SK-N-MC (cell line): ENCODE measurements around the gene MRPL17.
"Not testable (repeated sequence)": the region's sequence is repeated elsewhere in the genome, so short reads cannot be mapped to it uniquely, and the experiment has no call there.

Experiments used
- EZH2 ChIP-seq: fragments of 200-600 bp; sonication (generic); IDR thresholded peaks from one replicate; pipeline ENCODE4 v1.6.1; 2017; ENCODE audit warnings: antibody characterized with exemption
- POLR2AphosphoS5 ChIP-seq: IDR thresholded peaks from 2 replicates; pipeline ENCODE4 v1.6.1; 2012; ENCODE audit warnings: mild to moderate bottlenecking, low read depth, low read length, borderline replicate concordance

DNA sequence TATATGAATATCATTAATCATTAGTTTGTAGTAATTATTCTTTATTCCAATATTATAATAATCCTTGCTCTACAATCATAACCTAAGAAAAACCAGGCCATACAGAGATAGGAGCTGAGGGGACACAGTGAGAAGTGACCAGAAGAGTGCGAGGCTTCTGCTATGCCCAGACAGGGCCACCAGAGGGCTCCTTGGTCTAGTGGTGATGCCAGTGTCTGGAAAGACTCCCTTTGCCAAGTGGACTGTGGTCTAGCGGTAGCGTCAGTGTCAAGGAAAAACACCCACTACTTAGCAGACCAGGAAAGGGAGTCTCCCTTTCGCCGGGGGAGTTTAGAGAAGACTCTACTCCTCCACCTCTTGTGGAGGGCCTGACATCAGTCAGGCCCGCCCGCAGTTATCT, 28.4 kb upstream of the MRPL17 start:
- not testable (repeated sequence) for TF ChIP-seq POLR2AphosphoS5, EZH2
